Measurements from ENCODE around the gene ROPN1.

GRCh38 chr3:123930445-123930844, 61.5 kb downstream of the ROPN1 start:
- TF ChIP-seq FOXK2 (IDR thresholded peaks at IDR 0.05) (no peak), BHLHE40 (IDR thresholded peaks at IDR 0.05; ENCODE audit: borderline replicate concordance) (no peak)

Measured in HEK293T (cell line).